Suprapubic skin (tissue), 4 donors: ENCODE measurements around the gene PNP.

ENCODE experiments used
- CTCF ChIP-seq, 2 donors: fragments of 200-600 bp in 1 of 2; fragments of 450-650 bp in 1 of 2; sonication (generic) in 1 of 2; IDR thresholded peaks; one replicate each; pipeline ENCODE4 v1.5.1; 2016 to 2019; ENCODE audit warnings: antibody characterized with exemption in 2 of 2, mild to moderate bottlenecking in 1 of 2, moderate library complexity in 1 of 2
- EP300 ChIP-seq: sonication (generic); formaldehyde crosslinking; IDR thresholded peaks from one replicate; pipeline ENCODE4 v1.6.1; 2017; ENCODE audit warnings: antibody characterized with exemption
- POLR2A ChIP-seq, 2 donors: fragments of 450-650 bp; IDR thresholded peaks; one replicate each; pipeline ENCODE4 v1.6.1; 2017; ENCODE audit warnings: antibody characterized with exemption in 2 of 2, mild to moderate bottlenecking in 2 of 2, moderate library complexity in 2 of 2
- POLR2AphosphoS5 ChIP-seq, 3 donors: sonication (generic); formaldehyde crosslinking; IDR thresholded peaks; one replicate each; pipeline ENCODE4 v1.6.1; 2017; ENCODE audit warnings: antibody characterized with exemption in 3 of 3

GRCh38 chr14:20438664-20439063 is 30.5 kb upstream of the PNP start:
- no peak for TF ChIP-seq EP300
- TF ChIP-seq CTCF (IDR thresholded peaks at IDR 0.05) = no peak
- TF ChIP-seq POLR2A (IDR thresholded peaks at IDR 0.05) = no peak
- no peak for TF ChIP-seq POLR2AphosphoS5 (IDR thresholded peaks at IDR 0.05)
